GM12878 (cell line): ENCODE measurements around the gene PSMB9. TPM values are rescaled to one million over a fixed set of nuclear protein-coding genes. Genes with fewer than 3 reads are reported as not detected.

Source experiments
- ATAC-seq: fragments of 200-7000 bp; cut with Tn5 transposase; 3 replicates; pipeline ENCODE4 v1.9.1; 2020; ENCODE audit warnings: mild to moderate bottlenecking, moderate library complexity
- BruUV-seq: library from RNA; stranded (reverse); fragments of 400-500 nt; replicated peaks from 2 replicates; lab custom pipeline; 2021; lab: Mats Ljungman, UMichigan
- CTCF ChIA-PET: fragments of 300-600 bp; sonication (Branson Sonifier 250); formaldehyde crosslinking; extraction: SDS; loops from one replicate; lab custom pipeline; 2021; ENCODE audit warnings: inconsistent platforms; lab: Yijun Ruan, JAX
- POLR2A ChIA-PET: fragments of 350-600 bp; formaldehyde crosslinking; extraction: SDS; loops from one replicate; lab custom pipeline; 2021; ENCODE audit warnings: inconsistent platforms; lab: Charles Lee
- RAD21 ChIA-PET: fragments of 300-600 bp; sonication (Branson Sonifier 250); formaldehyde crosslinking; loops from one replicate; lab custom pipeline; 2023; ENCODE audit warnings: antibody characterized with exemption; ENCODE audit not compliant: unreplicated experiment; lab: Charles Lee
- SMC1A ChIA-PET: fragments of 300-600 bp; sonication (Branson Sonifier 250); formaldehyde crosslinking; loops from one replicate; lab custom pipeline; 2023; ENCODE audit not compliant: unreplicated experiment, uncharacterized antibody; lab: Charles Lee
- DNase-seq: peaks from one replicate; pipeline ENCODE4 v3.0.0-alpha.2; 2011; ENCODE audit warnings: low read depth, low spot score
- FAIRE-seq: peaks from 3 replicates; lab custom pipeline; 2011; peaks lifted over from hg19 to GRCh38; lab: Jason Lieb, UNC
- H2AFZ ChIP-seq: 2 replicates; pipeline ENCODE4 v1.6.0; 2011; ENCODE audit warnings: low read depth, low read length, control low read depth; ENCODE audit not compliant: control insufficient read depth
- H3K27ac ChIP-seq: 2 replicates; pipeline ENCODE4 v1.5.1; 2011; ENCODE audit warnings: control low read depth; ENCODE audit not compliant: control insufficient read depth, insufficient read depth
- H3K27me3 ChIP-seq, 2 experiments: replicated peaks in 1 of 2; 2 replicates each; pipeline versions ENCODE4 v1.6.0 to v1.6.1; 2011; ENCODE audit warnings: low read length in 1 of 2; ENCODE audit not compliant: control insufficient read depth in 2 of 2, insufficient read depth in 2 of 2
- H3K36me3 ChIP-seq, 2 experiments: 2 replicates each; pipeline ENCODE4 v1.5.1; 2011; ENCODE audit warnings: low read length in 1 of 2; ENCODE audit not compliant: control insufficient read depth in 2 of 2, insufficient read depth in 2 of 2
- H3K4me1 ChIP-seq: 2 replicates; pipeline ENCODE4 v1.6.1; 2011; ENCODE audit warnings: mild to moderate bottlenecking, low read length, moderate library complexity, mixed read lengths; ENCODE audit not compliant: control insufficient read depth, insufficient read depth
- H3K4me2 ChIP-seq: 2 replicates; pipeline ENCODE4 v1.6.0; 2011; ENCODE audit warnings: control low read depth; ENCODE audit not compliant: control insufficient read depth, insufficient read depth
- H3K4me3 ChIP-seq: fragments of 200-600 bp; sonication (generic); 2 replicates; pipeline ENCODE4 v1.5.1; 2016
- H3K79me2 ChIP-seq: 2 replicates; pipeline ENCODE4 v1.6.0; 2011; ENCODE audit warnings: low read length; ENCODE audit not compliant: control insufficient read depth, insufficient read depth
- H3K9ac ChIP-seq: 2 replicates; pipeline ENCODE4 v1.8.0; 2011; ENCODE audit warnings: low read length, control low read depth, mixed read lengths; ENCODE audit not compliant: control insufficient read depth, insufficient read depth
- H3K9me3 ChIP-seq: replicated peaks from 3 replicates; pipeline ENCODE4 v1.5.1; 2011; ENCODE audit warnings: mild to moderate bottlenecking, low read length; ENCODE audit not compliant: control insufficient read depth, insufficient read depth
- H4K20me1 ChIP-seq: 2 replicates; pipeline ENCODE4 v1.6.0; 2011; ENCODE audit not compliant: control insufficient read depth, insufficient read depth
- YY1 ChIP-seq: IDR thresholded peaks from 2 replicates; pipeline ENCODE4 v1.6.1; 2011; ENCODE audit warnings: low read depth, mild to moderate bottlenecking, low read length
- ZNF207 ChIP-seq: fragments of 450-650 bp; IDR thresholded peaks from 2 replicates; pipeline ENCODE4 v1.6.1; 2014; ENCODE audit warnings: antibody characterized with exemption, mild to moderate bottlenecking, borderline replicate concordance
- ZNF24 ChIP-seq: fragments of 450-650 bp; IDR thresholded peaks from 2 replicates; pipeline ENCODE4 v1.6.1; 2017; ENCODE audit warnings: antibody characterized with exemption, mild to moderate bottlenecking
- WGBS: methylation state at CpG from one replicate; pipeline ENCODE4 v1.1.6; 2016; ENCODE audit warnings: low lambda C conversion rate; ENCODE audit not compliant: insufficient replicate concordance, insufficient coverage; ENCODE audit errors: missing lambda C conversion rate; 5-methylcytosine and 5-hydroxymethylcytosine counted together
- in situ Hi-C: fragments of 300-500 bp; cut with MboI; formaldehyde crosslinking; loops from 9 replicates; pipeline ENCODE4 v1.14.3; 2018; ENCODE audit warnings: mixed read lengths
- intact Hi-C: fragments of 100-400 bp; cut with micrococcal nuclease; formaldehyde crosslinking; loops from one replicate; pipeline ENCODE4 v1.14.2; 2022; ENCODE audit not compliant: unreplicated experiment
- polyA plus RNA-seq, 11 experiments: library from polyadenylated mRNA; depleted of rRNA in 4 of 11; unstranded in 6 of 11; stranded (reverse) in 5 of 11; fragments of >200 nt; fragmentation: Nextera tagmentation in 4 of 11; fragmentation: Illumina TruSeq in 1 of 11; extraction: Ambion mirVana in 4 of 11; extraction: Trizol in 1 of 11; gene quantifications; 1 replicate in 1 of 11; 2 replicates in 10 of 11; pipeline versions ENCODE4 v1.2.1 to v1.2.3, GENCODE V29; 2011 to 2016; ENCODE audit warnings: inconsistent platforms in 2 of 11, missing spikeins in 2 of 11, low read depth in 1 of 11
- total RNA-seq, 4 experiments: library from RNA; depleted of rRNA in 3 of 4; stranded (reverse); fragments of >200 nt in 3 of 4; fragmentation: Illumina TruSeq in 1 of 4; extraction: Trizol in 1 of 4; gene quantifications; 2 replicates each; pipeline versions ENCODE4 v1.2.1 to v1.2.3, GENCODE V29; 2013 to 2021
- TF ChIP-seq, protein P1 (sequence below): fragments of 450-650 bp; IDR thresholded peaks from 2 replicates; pipeline ENCODE4 v1.6.1; 2016; ENCODE audit warnings: mild to moderate bottlenecking, moderate library complexity, borderline replicate concordance

Gene PSMB9
- total and polyA plus RNA-seq, 10 of the 15 experiments (the other 5 are each of a cell fraction or from before 2014, with no cell fraction given), result 167 to 517 (median 275) TPM

DNA sequence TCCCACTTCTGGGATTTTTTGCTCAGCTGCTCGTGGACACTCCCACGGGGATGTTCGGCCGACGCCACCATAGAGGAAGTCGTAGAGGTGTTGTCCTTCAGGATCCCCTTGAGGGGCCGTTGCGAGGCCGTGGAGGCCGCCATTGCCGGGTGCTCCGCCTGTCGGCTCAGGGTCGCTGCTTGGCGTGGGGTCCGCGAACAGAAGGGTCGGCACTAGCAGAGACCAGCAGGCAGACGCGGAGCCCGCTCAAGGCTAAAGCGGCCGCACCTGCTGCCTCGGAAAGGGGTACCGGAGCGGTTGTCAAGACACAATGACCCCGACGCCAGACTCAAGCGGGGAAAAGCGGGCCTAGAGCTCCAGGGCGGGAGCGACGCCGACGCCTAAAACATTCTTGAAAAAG is 25.7 kb downstream of the PSMB9 start:
- intact Hi-C loops, result loop anchor here (10.0 kb wide), 1 partner anchor 205 kb away; no protein-coding TSS in a partner anchor

More for the DNA sequence above, 25.7 kb downstream of the PSMB9 start:
- in situ Hi-C loops, result no loop called here
- CTCF ChIA-PET, result interaction anchor here (1.0 to 12.7 kb wide), 11 partner anchors 8 to 369 kb away, joined by 3 to 260 read pairs (median 4); partner anchors contain the start of gene HLA-DMB
- SMC1A ChIA-PET, result interaction anchor here (0.7 to 13.8 kb wide), 4 partner anchors 11 to 1591 kb away, joined by 3 to 184 read pairs (median 12); partner anchors contain the start of gene TAP2
- Histone ChIP-seq H3K36me3 (no peaks in the 10 kb centered on the region), H3K9me3 (no peaks in the 10 kb centered on the region), H3K79me2 (no peaks in the 10 kb centered on the region), H3K27me3 (no peaks in the 10 kb centered on the region; a peak in 1 of 4 replicates), H3K27ac (no peak overlapping the region), H4K20me1 (no peaks in the 10 kb centered on the region), H3K4me2 (0 out of 2 replicates have a peak overlapping the region, but pooled peaks have one; percentile 42), H3K4me3 (no peak overlapping the region), H3K4me1 (0 out of 2 replicates have a peak, but pooled peaks cover 3% of the 10 kb centered on the region), H2AFZ (peak overlapping the region; percentile 36)
- DNase-seq (no peak), ATAC-seq (no peak)
- no TSS peak for BruUV-seq
- RAD21 ChIA-PET, result interaction anchor here (0.7 to 2.4 kb wide), 3 partner anchors 11 to 105 kb away, joined by 3 to 14 read pairs (median 5); no protein-coding TSS in a partner anchor
- POLR2A ChIA-PET, result no interaction called here
- 88% methylated on average over 35 of the region's 35 CpGs for WGBS
- TF ChIP-seq ZNF207 (no peak), ZNF24 (no peak), YY1 (peak; percentile 59; the same call in 1 of the 2 replicates)
- TF ChIP-seq, protein P1, sequence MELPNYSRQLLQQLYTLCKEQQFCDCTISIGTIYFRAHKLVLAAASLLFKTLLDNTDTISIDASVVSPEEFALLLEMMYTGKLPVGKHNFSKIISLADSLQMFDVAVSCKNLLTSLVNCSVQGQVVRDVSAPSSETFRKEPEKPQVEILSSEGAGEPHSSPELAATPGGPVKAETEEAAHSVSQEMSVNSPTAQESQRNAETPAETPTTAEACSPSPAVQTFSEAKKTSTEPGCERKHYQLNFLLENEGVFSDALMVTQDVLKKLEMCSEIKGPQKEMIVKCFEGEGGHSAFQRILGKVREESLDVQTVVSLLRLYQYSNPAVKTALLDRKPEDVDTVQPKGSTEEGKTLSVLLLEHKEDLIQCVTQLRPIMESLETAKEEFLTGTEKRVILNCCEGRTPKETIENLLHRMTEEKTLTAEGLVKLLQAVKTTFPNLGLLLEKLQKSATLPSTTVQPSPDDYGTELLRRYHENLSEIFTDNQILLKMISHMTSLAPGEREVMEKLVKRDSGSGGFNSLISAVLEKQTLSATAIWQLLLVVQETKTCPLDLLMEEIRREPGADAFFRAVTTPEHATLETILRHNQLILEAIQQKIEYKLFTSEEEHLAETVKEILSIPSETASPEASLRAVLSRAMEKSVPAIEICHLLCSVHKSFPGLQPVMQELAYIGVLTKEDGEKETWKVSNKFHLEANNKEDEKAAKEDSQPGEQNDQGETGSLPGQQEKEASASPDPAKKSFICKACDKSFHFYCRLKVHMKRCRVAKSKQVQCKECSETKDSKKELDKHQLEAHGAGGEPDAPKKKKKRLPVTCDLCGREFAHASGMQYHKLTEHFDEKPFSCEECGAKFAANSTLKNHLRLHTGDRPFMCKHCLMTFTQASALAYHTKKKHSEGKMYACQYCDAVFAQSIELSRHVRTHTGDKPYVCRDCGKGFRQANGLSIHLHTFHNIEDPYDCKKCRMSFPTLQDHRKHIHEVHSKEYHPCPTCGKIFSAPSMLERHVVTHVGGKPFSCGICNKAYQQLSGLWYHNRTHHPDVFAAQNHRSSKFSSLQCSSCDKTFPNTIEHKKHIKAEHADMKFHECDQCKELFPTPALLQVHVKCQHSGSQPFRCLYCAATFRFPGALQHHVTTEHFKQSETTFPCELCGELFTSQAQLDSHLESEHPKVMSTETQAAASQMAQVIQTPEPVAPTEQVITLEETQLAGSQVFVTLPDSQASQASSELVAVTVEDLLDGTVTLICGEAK, result no peak
- TF ChIP-seq, all 136 proteins: peak for 1
- FAIRE-seq, result no peak
- H3K9ac ChIP-seq, result no peak overlapping the region; the same call in 1 of the 2 replicates
